Left lobe of liver (tissue), 2 donors: ENCODE results near the gene ECM2. TPM values are rescaled to one million over a fixed set of nuclear protein-coding genes. Genes with fewer than 3 reads are reported as not detected.

Experiments
- ATAC-seq: fragments of 200-7000 bp; cut with Tn5 transposase; one replicate; pipeline ENCODE4 v1.9.1; 2020; ENCODE audit warnings: mild to moderate bottlenecking, moderate library complexity
- DNase-seq: peaks from one replicate; pipeline ENCODE4 v3.0.0-alpha.2; 2020; ENCODE audit warnings: low spot score
- total RNA-seq: library from RNA; stranded (reverse); gene quantifications from one replicate; pipeline ENCODE4 v1.2.1, GENCODE V29; 2021
- donor health status: DM: no; HTN: no; CAD: no; lungs with moderate emphysema.
- donor health status: DM: no; HTN: yes; CAD: no.

ECM2 gene
- total RNA-seq, 1 donor from 2014 or later, result 21.0 TPM

- DNase-seq, result peak; percentile 61
- peak; percentile 99 for ATAC-seq
Observed at GRCh38 chr9:92501671-92502393, 34.0 kb downstream of the ECM2 start.

DNA sequence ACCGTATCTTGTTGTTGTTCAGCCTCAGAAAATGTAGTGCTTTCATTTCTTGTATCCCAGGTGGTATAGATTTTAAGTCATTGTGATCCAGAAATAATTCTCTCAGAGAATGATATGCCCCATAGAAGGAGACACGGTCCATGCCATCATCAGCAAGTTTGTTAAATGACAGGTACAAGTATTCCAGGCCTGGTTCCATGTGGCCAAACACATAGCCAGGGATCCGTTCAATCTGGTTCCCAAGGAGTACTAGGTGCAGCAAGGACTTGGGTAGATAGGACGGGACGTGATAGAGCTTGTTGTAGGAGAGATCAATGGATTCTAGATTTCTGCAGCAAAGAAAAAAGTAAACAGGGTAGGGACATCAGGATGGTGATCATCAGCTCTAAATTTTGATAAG lies 35.1 kb downstream of the ECM2 start:
- no peak for DNase-seq
- ATAC-seq, result no peak

DNA sequence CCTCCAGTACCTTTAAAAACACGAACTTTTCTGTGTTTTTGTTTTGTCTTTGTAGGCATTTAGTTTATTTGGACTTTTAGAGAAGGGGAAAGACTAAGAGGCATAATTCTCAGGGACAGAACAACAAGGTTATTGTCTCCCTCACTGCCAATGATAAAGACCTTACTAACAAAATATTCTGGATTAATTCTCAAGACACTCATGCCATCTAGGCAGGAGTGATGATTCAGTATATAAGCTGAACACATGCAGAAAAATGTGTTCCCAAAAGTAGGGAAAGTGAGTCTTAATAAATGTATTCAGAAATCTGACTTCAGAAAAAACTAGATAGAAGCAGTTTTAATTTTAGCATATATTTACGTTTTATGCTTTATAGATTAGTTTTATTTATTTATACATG lies 36.1 kb downstream of the ECM2 start:
- DNase-seq (no peak), ATAC-seq (no peak)

GRCh38 chr9:92496396-92497176 lies 39.2 kb downstream of the ECM2 start:
- ATAC-seq (no peak), DNase-seq (no peak)

- DNase-seq (no peak), ATAC-seq (no peak)
Observed at GRCh38 chr9:92494856-92495255, 40.9 kb downstream of the ECM2 start.

DNA sequence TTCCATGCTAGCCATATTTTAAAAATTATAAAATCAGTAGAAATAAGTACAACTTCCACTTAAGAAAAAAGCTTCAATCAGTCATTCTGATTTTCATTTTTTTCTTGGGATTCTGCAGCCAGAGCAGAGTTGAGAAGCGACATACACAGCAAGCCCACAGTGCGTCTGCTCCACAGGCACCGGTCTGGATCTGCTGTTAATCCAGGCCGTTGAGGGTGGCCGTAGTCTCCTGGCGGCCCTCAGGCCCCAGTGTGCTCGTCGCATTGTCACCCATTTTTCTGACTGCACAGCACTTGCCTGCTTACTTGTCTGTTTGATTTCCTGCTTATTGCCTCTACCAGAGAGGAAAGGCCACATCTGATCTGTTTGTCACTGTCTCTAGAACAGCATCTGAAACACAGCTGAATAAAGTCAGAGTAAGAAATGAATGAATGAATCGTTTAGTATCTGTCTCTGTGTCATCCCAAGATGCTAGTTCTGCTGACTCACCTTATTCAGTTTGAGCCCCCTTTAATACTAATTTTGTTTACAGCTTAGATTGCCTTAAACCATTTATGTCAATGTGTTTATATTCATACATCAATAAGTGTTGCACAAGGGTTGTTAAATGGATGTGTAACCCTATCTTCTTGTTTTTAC lies 41.9 kb downstream of the ECM2 start:
- DNase-seq, result no peak
- ATAC-seq, result no peak

DNA sequence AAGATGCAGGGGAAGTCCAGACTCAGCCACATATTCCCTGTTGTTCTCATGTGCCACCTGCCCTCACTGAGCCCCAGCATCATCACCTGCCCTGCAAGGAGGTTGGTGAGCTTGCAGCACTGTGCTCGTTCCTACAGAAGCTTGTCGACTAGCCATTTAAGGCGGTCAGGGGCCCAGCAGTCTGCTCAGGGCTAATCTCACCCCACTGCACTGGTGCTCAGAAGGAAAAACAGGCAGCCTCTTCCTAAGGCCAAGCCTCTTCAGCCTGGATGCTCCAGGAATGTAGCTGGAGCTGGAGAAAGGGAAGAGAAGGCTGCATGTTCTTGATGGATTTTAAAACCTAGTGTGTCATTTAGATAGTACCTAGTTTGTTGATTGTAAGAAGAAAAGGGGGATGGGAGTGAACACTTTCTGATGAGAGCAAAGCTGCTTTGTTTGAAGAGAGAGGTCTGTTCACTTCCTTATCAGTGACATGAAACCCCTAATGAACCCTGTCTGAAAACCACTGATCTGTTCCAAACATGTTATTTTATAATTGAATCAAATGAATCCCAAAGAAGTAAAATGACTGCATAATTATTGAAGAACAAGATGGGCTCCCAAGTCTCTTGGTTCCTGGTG lies 42.9 kb downstream of the ECM2 start:
- ATAC-seq (no peak), DNase-seq (no peak)

GRCh38 chr9:92488681-92489550 lies 46.9 kb downstream of the ECM2 start:
- no peak for DNase-seq
- ATAC-seq, result no peak

GRCh38 chr9:92486371-92486770 lies 49.4 kb downstream of the ECM2 start:
- ATAC-seq, result peak; percentile 71
- DNase-seq, result no peak

- ATAC-seq, result no peak
- DNase-seq, result no peak
Observed at GRCh38 chr9:92484563-92484962, 51.2 kb downstream of the ECM2 start.

DNA sequence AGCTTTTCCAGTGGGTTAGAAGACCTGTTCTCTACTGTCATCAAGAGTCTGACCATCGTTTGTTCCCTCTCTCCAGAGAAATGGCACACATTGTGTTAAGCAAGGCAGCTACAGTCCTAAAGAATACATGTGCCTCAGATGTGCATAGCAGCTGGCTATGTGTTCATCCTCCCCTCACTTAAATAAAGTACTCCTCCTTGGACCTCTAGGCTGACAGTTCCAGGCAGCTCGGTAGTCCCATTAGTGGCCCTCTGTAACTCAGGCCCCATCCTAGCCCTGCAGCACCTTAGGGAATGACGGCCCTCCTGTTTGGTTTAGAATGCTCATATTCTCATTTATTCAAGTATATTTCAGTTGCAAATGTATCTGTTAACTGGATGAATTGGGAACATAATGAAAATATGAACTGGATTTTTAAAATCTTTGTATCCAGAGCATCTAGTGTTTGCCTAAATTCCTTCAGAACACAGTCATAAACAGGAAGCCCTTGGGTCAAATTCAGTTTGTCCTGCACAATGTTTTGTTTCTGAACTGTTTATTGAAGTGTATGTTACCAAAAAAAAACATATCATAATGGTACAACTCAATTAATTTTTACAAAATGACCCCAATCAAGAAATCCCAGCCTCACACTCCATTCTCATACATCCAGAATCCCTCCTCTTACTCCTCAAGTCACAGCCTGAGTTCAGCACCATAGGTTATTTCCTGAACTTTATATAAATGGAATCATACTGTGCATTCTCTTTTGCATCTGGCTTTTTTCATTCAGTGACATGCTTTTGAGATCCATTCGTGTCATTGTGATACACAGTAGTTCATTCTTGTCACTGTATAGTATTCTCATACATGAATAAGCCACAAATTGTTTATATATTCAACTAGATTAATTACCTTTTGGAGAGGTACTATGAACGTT lies 51.9 kb downstream of the ECM2 start:
- DNase-seq (no peak), ATAC-seq (no peak)

DNA sequence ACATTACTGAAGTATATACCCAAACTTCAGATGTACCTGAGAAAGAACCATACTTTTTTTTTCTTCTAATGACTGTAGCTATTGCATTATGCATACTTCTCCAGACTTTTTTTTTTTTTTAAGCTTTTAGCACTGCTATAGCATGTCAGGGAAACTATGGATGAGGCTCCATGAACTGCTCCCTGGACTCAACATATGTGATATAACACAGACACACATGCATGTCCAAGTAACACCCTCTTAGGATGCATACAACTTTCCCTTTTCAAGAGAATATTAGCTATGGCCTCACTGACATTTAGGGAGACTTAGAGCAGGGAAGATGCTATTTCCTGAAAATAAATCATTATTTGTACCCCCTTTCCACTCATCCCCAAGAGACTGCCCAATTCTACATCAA lies 53.0 kb downstream of the ECM2 start:
- ATAC-seq (no peak), DNase-seq (no peak)

DNA sequence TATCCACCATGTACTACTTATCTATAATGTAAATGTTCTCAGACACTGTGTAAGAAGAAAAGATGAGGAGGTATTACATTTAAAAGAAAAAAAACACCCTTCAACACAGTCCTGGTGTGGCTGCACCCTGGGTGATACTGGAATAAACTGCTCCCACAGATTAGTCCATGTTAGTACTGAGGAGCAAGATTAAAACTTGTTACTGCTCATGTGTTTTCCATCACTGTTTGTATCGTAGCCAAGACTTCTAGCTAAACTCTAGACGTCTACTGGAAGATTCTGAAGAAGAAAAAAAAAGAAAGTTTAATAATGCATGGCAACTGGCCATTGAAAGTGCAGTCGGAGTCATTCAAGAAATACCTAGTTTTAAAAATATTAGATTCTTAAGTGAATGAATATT lies 53.5 kb downstream of the ECM2 start, which contains the start of gene ASPN:
Gene ASPN (minus strand): TSS at position 178 of the 400 bp plus-strand sequence.
- no peak for DNase-seq
- ATAC-seq, result no peak

GRCh38 chr9:92480986-92481633 lies 54.7 kb downstream of the ECM2 start:
- ATAC-seq (no peak), DNase-seq (no peak)

DNA sequence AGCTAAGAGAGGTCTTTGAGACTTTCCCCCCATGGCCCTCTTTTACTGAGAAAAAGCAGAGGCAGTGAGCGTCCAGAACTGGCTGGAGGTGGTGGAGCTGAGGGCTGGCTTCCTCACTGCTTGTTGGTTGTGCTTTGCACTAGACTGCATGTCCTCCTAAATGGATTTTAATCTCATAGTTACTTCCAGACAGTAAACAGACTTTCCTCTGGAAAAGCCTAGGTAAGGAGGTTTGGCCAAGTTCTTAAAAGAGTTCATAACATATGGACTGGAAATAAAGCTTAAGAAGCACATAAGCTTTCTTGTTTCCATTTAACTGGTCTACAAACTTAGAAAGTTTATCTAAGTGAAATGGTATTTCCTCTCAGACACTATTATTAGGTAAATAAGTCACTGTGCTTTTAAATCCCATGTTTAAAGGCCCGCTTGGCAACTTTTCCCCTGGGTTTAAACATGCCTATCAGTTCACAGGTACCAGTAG lies 55.5 kb downstream of the ECM2 start:
- DNase-seq (no peak), ATAC-seq (no peak)

- DNase-seq (no peak), ATAC-seq (no peak)
Observed at GRCh38 chr9:92479346-92479745, 56.4 kb downstream of the ECM2 start.

- no peak for ATAC-seq
- no peak for DNase-seq
Observed at GRCh38 chr9:92478783-92479182, 57.0 kb downstream of the ECM2 start.

GRCh38 chr9:92476962-92477361 lies 58.8 kb downstream of the ECM2 start:
- ATAC-seq, result no peak
- no peak for DNase-seq

DNA sequence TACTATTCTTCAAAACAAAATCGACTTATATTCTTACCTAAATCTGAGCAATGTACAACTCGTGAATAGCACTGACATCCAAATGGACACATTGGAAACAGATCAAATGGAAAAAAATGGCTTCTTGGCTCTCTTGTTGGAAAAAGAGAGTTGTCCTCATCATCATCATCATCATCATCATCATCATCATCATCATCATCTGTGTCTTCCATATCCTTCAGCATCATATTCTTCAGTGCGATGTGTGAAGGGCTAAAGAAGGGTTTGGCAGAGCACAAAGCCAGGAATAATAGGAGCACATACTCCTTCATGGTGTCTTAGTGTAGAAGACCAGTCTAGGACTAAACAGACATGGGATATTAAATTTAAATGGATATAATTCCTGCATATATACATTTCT lies 61.2 kb downstream of the ECM2 start:
- DNase-seq, result no peak
- no peak for ATAC-seq
